H1 (cell line): ENCODE results near the gene THUMPD3. TPM values are rescaled to one million over a fixed set of nuclear protein-coding genes. Genes with fewer than 3 reads are reported as not detected.

Experiments
- CTCF ChIA-PET: fragments of 300-600 bp; sonication (Branson Sonifier 250); formaldehyde crosslinking; loops from one replicate; lab custom pipeline; 2021; ENCODE audit not compliant: partially characterized antibody; lab: Charles Lee
- POLR2A ChIA-PET: fragments of 300-600 bp; sonication (Branson Sonifier 250); formaldehyde crosslinking; loops from one replicate; lab custom pipeline; 2021; ENCODE audit warnings: inconsistent platforms; ENCODE audit not compliant: partially characterized antibody; lab: Charles Lee
- DNase-seq, 2 experiments: peaks; one replicate each; pipeline versions ENCODE4 v3.0.0 to v3.0.0-alpha.2; 2010 to 2022; ENCODE audit warnings: low spot score in 2 of 2, low read depth in 1 of 2, mixed read lengths in 1 of 2
- FAIRE-seq: peaks from 2 replicates; lab custom pipeline; 2011; peaks lifted over from hg19 to GRCh38; lab: Jason Lieb, UNC
- H2AFZ ChIP-seq: 2 replicates; pipeline ENCODE4 v1.8.1; 2012; ENCODE audit warnings: low read length, inconsistent platforms
- H2AK5ac ChIP-seq: 2 replicates; pipeline ENCODE4 v1.6.1; 2013; ENCODE audit warnings: low read depth, low read length
- H2BK120ac ChIP-seq: replicated peaks from 2 replicates; pipeline ENCODE3; 2013; ENCODE audit warnings: low read depth, low read length, inconsistent platforms
- H2BK12ac ChIP-seq: 2 replicates; pipeline ENCODE4 v1.6.1; 2013; ENCODE audit warnings: low read depth, low read length
- H2BK15ac ChIP-seq: 2 replicates; pipeline ENCODE4 v1.6.1; 2013; ENCODE audit warnings: low read length
- H2BK20ac ChIP-seq: 2 replicates; pipeline ENCODE4 v1.6.1; 2013; ENCODE audit warnings: low read length
- H2BK5ac ChIP-seq: 2 replicates; pipeline ENCODE4 v1.6.1; 2013; ENCODE audit warnings: low read depth, low read length
- H3K14ac ChIP-seq: 2 replicates; pipeline ENCODE4 v1.6.1; 2013; ENCODE audit warnings: inconsistent platforms; ENCODE audit not compliant: insufficient read length
- H3K18ac ChIP-seq: 2 replicates; pipeline ENCODE4 v1.6.1; 2013; ENCODE audit warnings: low read length; ENCODE audit errors: extremely low read depth
- H3K23ac ChIP-seq: 2 replicates; pipeline ENCODE4 v1.6.1; 2013; ENCODE audit warnings: inconsistent platforms; ENCODE audit not compliant: insufficient read length
- H3K23me2 ChIP-seq: 2 replicates; pipeline ENCODE4 v1.6.1; 2013; ENCODE audit warnings: low read depth, low read length
- H3K27ac ChIP-seq: 2 replicates; pipeline ENCODE4 v1.6.1; 2011; ENCODE audit warnings: low read depth, low read length, inconsistent platforms
- H3K27me3 ChIP-seq, 4 experiments: replicated peaks in 1 of 4; 1 replicate in 1 of 4; 2 replicates in 3 of 4; pipeline versions ENCODE4 v1.6.1 to v1.8.1; 2011 to 2013; ENCODE audit warnings: low read length in 3 of 4, mild to moderate bottlenecking in 3 of 4, inconsistent platforms in 2 of 4, mixed read lengths in 2 of 4, moderate library complexity in 1 of 4; ENCODE audit not compliant: control insufficient read depth in 3 of 4, insufficient read depth in 3 of 4; ENCODE audit errors: extremely low read depth in 1 of 4
- H3K36me3 ChIP-seq, 4 experiments: 2 replicates each; pipeline versions ENCODE4 v1.6.1 to v1.8.1; 2011 to 2013; ENCODE audit warnings: mild to moderate bottlenecking in 4 of 4, low read length in 3 of 4, moderate library complexity in 2 of 4, control low read depth in 1 of 4, inconsistent platforms in 1 of 4; ENCODE audit not compliant: insufficient read depth in 4 of 4, control insufficient read depth in 2 of 4
- H3K4ac ChIP-seq: replicated peaks from 2 replicates; pipeline ENCODE3; 2013; ENCODE audit warnings: low read length, low read depth, mixed read lengths, inconsistent platforms; ENCODE audit not compliant: insufficient read length
- H3K4me1 ChIP-seq, 4 experiments: replicated peaks in 1 of 4; 1 replicate in 1 of 4; 2 replicates in 3 of 4; pipeline versions ENCODE4 v1.6.1 to v1.8.1; 2011 to 2013; ENCODE audit warnings: low read length in 3 of 4, inconsistent platforms in 2 of 4, mixed read lengths in 1 of 4; ENCODE audit not compliant: insufficient read depth in 4 of 4, control insufficient read depth in 3 of 4
- H3K4me2 ChIP-seq, 2 experiments: 2 replicates each; pipeline versions ENCODE4 v1.6.1 to v1.8.1; 2011 to 2013; ENCODE audit warnings: low read depth in 2 of 2, low read length in 2 of 2, control low read depth in 1 of 2, inconsistent platforms in 1 of 2, mild to moderate bottlenecking in 1 of 2; ENCODE audit not compliant: insufficient read depth in 1 of 2
- H3K4me3 ChIP-seq, 4 experiments: fragments of 200-600, 300-600 bp in 1 of 4; sonication (generic), shearing (Covaris generic), sonication (Bioruptor Twin) in 1 of 4; 2 replicates each; pipeline versions ENCODE4 v1.5.1 to v1.8.1; 2011 to 2016; ENCODE audit warnings: low read length in 4 of 4, low read depth in 3 of 4, control low read depth in 2 of 4, inconsistent platforms in 2 of 4, mild to moderate bottlenecking in 2 of 4, mixed read lengths in 1 of 4, moderate library complexity in 1 of 4; ENCODE audit not compliant: insufficient read depth in 2 of 4; ENCODE audit errors: extremely low read depth in 1 of 4
- H3K56ac ChIP-seq: replicated peaks from 2 replicates; pipeline ENCODE3; 2013; ENCODE audit warnings: low read depth, mild to moderate bottlenecking, mixed read lengths, low read length, inconsistent platforms; ENCODE audit not compliant: insufficient read length
- H3K79me1 ChIP-seq: 2 replicates; pipeline ENCODE4 v1.6.1; 2013; ENCODE audit warnings: low read depth, low read length, control low read depth
- H3K79me2 ChIP-seq, 2 experiments: 2 replicates each; pipeline versions ENCODE4 v1.6.1 to v1.8.1; 2012 to 2013; ENCODE audit warnings: low read length in 2 of 2, mild to moderate bottlenecking in 2 of 2, inconsistent platforms in 1 of 2; ENCODE audit not compliant: insufficient read depth in 2 of 2, control insufficient read depth in 1 of 2
- H3K9ac ChIP-seq, 4 experiments: replicated peaks in 1 of 4; 1 replicate in 1 of 4; 2 replicates in 3 of 4; pipeline versions ENCODE4 v1.6.1 to v1.8.1; 2011 to 2013; ENCODE audit warnings: low read depth in 3 of 4, low read length in 3 of 4, control low read depth in 2 of 4, mild to moderate bottlenecking in 2 of 4, moderate library complexity in 2 of 4, inconsistent platforms in 1 of 4; ENCODE audit errors: extremely low read depth in 1 of 4
- H3K9me3 ChIP-seq, 2 experiments: 2 replicates each; pipeline versions ENCODE4 v1.6.1 to v1.8.1; 2012 to 2013; ENCODE audit warnings: mild to moderate bottlenecking in 2 of 2, moderate library complexity in 2 of 2, control low read depth in 1 of 2, inconsistent platforms in 1 of 2, low read depth in 1 of 2, low read length in 1 of 2, mixed read lengths in 1 of 2; ENCODE audit not compliant: insufficient read depth in 2 of 2
- H4K20me1 ChIP-seq, 2 experiments: replicated peaks in 1 of 2; 2 replicates each; pipeline versions ENCODE3 to v1.8.1; 2011 to 2013; ENCODE audit warnings: inconsistent platforms in 2 of 2, low read length in 2 of 2, mild to moderate bottlenecking in 1 of 2; ENCODE audit not compliant: insufficient read depth in 2 of 2, control insufficient read depth in 1 of 2
- H4K5ac ChIP-seq: 2 replicates; pipeline ENCODE4 v1.6.1; 2013; ENCODE audit warnings: low read length, low read depth, mixed read lengths, inconsistent platforms; ENCODE audit not compliant: insufficient read length
- H4K8ac ChIP-seq: 2 replicates; pipeline ENCODE4 v1.8.0; 2013; ENCODE audit warnings: mild to moderate bottlenecking, moderate library complexity, low read length, inconsistent platforms; ENCODE audit not compliant: insufficient read depth; ENCODE audit errors: extremely low read depth
- H4K91ac ChIP-seq: replicated peaks from 2 replicates; pipeline ENCODE3; 2013; ENCODE audit warnings: low read length, mixed read lengths, inconsistent platforms; ENCODE audit not compliant: insufficient read length
- BACH1 ChIP-seq: IDR thresholded peaks from 2 replicates; pipeline ENCODE4 v1.6.1; 2012; ENCODE audit warnings: low read length, improper control_type of control experiment
- CHD1 ChIP-seq: IDR thresholded peaks from 2 replicates; pipeline ENCODE4 v1.6.1; 2012; ENCODE audit warnings: low read depth, low read length, improper control_type of control experiment
- EP300 ChIP-seq, 2 experiments: IDR thresholded peaks; 1 replicate in 1 of 2; 2 replicates in 1 of 2; pipeline ENCODE4 v1.6.1; 2011 to 2012; ENCODE audit warnings: low read depth in 2 of 2, low read length in 2 of 2, mild to moderate bottlenecking in 2 of 2, borderline replicate concordance in 1 of 2, inconsistent platforms in 1 of 2, moderate library complexity in 1 of 2
- HDAC2 ChIP-seq, 2 experiments: fragments of 300-600 bp in 1 of 2; sonication (generic) in 1 of 2; IDR thresholded peaks; 2 replicates each; pipeline ENCODE4 v1.6.1; 2011 to 2012; ENCODE audit warnings: low read depth in 2 of 2, low read length in 2 of 2, mild to moderate bottlenecking in 2 of 2, moderate library complexity in 2 of 2, borderline replicate concordance in 1 of 2, inconsistent platforms in 1 of 2
- HDAC6 ChIP-seq: IDR thresholded peaks from one replicate; pipeline ENCODE4 v1.7.1; 2012; ENCODE audit warnings: low read depth, mild to moderate bottlenecking, inconsistent platforms, low read length, moderate library complexity
- PHF8 ChIP-seq: fragments of 200-600 bp; sonication (generic); conservative IDR thresholded peaks from 2 replicates; pipeline ENCODE4 v1.7.1; 2012; ENCODE audit warnings: low read depth, mild to moderate bottlenecking, inconsistent platforms, low read length, moderate library complexity
- POLR2A ChIP-seq, 2 experiments: IDR thresholded peaks; 1 replicate in 1 of 2; 2 replicates in 1 of 2; pipeline ENCODE4 v1.6.1; 2011; ENCODE audit warnings: low read depth in 2 of 2, low read length in 2 of 2, mild to moderate bottlenecking in 2 of 2; ENCODE audit errors: control extremely low read depth in 1 of 2
- POLR2AphosphoS5 ChIP-seq: IDR thresholded peaks from 2 replicates; pipeline ENCODE4 v1.6.1; 2011; ENCODE audit warnings: low read depth, low read length
- SAP30 ChIP-seq: fragments of 300-600 bp; sonication (generic); IDR thresholded peaks from 2 replicates; pipeline ENCODE4 v1.7.1; 2012; ENCODE audit warnings: low read length, moderate library complexity, mild to moderate bottlenecking, inconsistent platforms; ENCODE audit not compliant: insufficient read depth, insufficient replicate concordance
- SP1 ChIP-seq: IDR thresholded peaks from 2 replicates; pipeline ENCODE4 v1.6.1; 2011; ENCODE audit warnings: low read depth, low read length
- TAF1 ChIP-seq: IDR thresholded peaks from 2 replicates; pipeline ENCODE4 v1.6.1; 2011; ENCODE audit warnings: mild to moderate bottlenecking, low read depth, low read length
- TAF7 ChIP-seq: optimal IDR thresholded peaks from 2 replicates; pipeline ENCODE3; 2011; ENCODE audit warnings: low read depth, mild to moderate bottlenecking, inconsistent platforms, low read length, moderate library complexity, borderline replicate concordance
- TBP ChIP-seq: IDR thresholded peaks from 2 replicates; pipeline ENCODE4 v1.6.1; 2011; ENCODE audit warnings: low read depth, low read length, improper control_type of control experiment
- YY1 ChIP-seq: IDR thresholded peaks from 2 replicates; pipeline ENCODE4 v1.6.1; 2011; ENCODE audit warnings: low read depth, mild to moderate bottlenecking, low read length
- WGBS, 2 experiments: shearing (Covaris generic) in 1 of 2; methylation state at CpG; one replicate each; pipeline versions ENCODE4 v1.1.6 to v1.1.7; 2013 to 2015; ENCODE audit warnings: low lambda C conversion rate in 2 of 2, mixed read lengths in 2 of 2, inconsistent platforms in 1 of 2, low coverage in 1 of 2, missing lambda C conversion rate in 1 of 2; ENCODE audit not compliant: insufficient replicate concordance in 2 of 2, insufficient coverage in 1 of 2, insufficient read length in 1 of 2; ENCODE audit errors: extremely low coverage in 1 of 2, missing lambda C conversion rate in 1 of 2; 5-methylcytosine and 5-hydroxymethylcytosine counted together
- polyA plus RNA-seq, 7 experiments: library from polyadenylated mRNA; depleted of rRNA in 3 of 7; stranded (reverse) in 5 of 7; unstranded in 2 of 7; fragments of >200 nt in 5 of 7; fragments of 200-250 nt in 2 of 7; gene quantifications; 1 replicate in 5 of 7; 2 replicates in 1 of 7; 4 replicates in 1 of 7; pipeline versions ENCODE4 v1.2.1 to v1.2.3, GENCODE V29; 2011 to 2013; ENCODE audit warnings: missing spikeins in 2 of 7, mixed read lengths in 2 of 7
- total RNA-seq: library from RNA; stranded (reverse); fragmentation: NEBNext Ultra II Directional; extraction: Animal tissue kit (Norgen Biotek cat#: 25700); gene quantifications from 2 replicates; pipeline ENCODE4 v1.2.1, GENCODE V29; 2021

THUMPD3 gene
- total and polyA plus RNA-seq, 2 of the 8 experiments (the other 6 are each of a cell fraction or from before 2014, with no cell fraction given), result 26.7 to 68.9 TPM

DNA sequence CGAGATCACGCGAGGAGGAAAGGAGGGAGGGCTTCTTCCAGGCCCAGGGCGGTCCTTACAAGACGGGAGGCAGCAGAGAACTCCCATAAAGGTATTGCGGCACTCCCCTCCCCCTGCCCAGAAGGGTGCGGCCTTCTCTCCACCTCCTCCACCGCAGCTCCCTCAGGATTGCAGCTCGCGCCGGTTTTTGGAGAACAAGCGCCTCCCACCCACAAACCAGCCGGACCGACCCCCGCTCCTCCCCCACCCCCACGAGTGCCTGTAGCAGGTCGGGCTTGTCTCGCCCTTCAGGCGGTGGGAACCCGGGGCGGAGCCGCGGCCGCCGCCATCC lies 33.4 kb downstream of the THUMPD3 start:
- Histone ChIP-seq H3K79me1 (no peaks in the 10 kb centered on the region), H2BK15ac (no peak overlapping the region), H3K36me3 (peaks cover 7 to 39% (median 25%) of the 10 kb centered on the region in 4 experiments; a peak in 7 of 8 replicates), H2BK120ac (no peak overlapping the region), H3K14ac (no peak overlapping the region), H4K20me1 (peaks cover 16 to 28% of the 10 kb centered on the region in 2 experiments), H2AK5ac (no peak overlapping the region), H3K9ac (peak overlapping the region; percentile 89 to 96 (median 93)), H3K4me2 (peak overlapping the region; percentile 81 to 89), H2BK12ac (no peak overlapping the region), H2AFZ (no peak overlapping the region), H2BK20ac (no peak overlapping the region), H3K4ac (no peak overlapping the region), H3K23ac (no peak overlapping the region), H3K27me3 (no peaks in the 10 kb centered on the region), H4K8ac (peak overlapping the region; percentile 94; the same call in 1 of the 2 replicates), H3K4me3 (peak overlapping the region; percentile 80 to 93 (median 87)), H3K4me1 (peaks cover 5 to 20% (median 11%) of the 10 kb centered on the region in 4 experiments; a peak in 6 of 7 replicates), H4K5ac (peak overlapping the region; percentile 14), H2BK5ac (peak overlapping the region; percentile 57), H3K27ac (peak overlapping the region; percentile 89), H4K91ac (no peak overlapping the region), H3K18ac (peak overlapping the region; percentile 1), H3K56ac (peak overlapping the region; percentile 27), H3K23me2 (peaks cover 16% of the 10 kb centered on the region), H3K79me2 (peaks cover 74 to 86% of the 10 kb centered on the region in 2 experiments), H3K9me3 (no peaks in the 10 kb centered on the region)
- 0% methylated on average over 16 of the region's 25 CpGs; no CpG with 5 or more reads in 1 of the 2 experiments for WGBS, 2 experiments
- peak in 1 of 2 experiments; percentile 85 for DNase-seq
- CTCF ChIA-PET, result interaction anchor here (0.7 to 4.7 kb wide), 3 partner anchors 9 to 40 kb away, joined by 3 to 43 read pairs (median 3); no protein-coding TSS in a partner anchor
- no peak for TF ChIP-seq EP300 (IDR thresholded peaks at IDR 0.05; ENCODE audit: borderline replicate concordance in 1 of 2, low read depth in 2 of 2, low read length in 2 of 2)
- TF ChIP-seq POLR2AphosphoS5, result peak; percentile 88
- peak; percentile 78 for TF ChIP-seq TAF1
- TF ChIP-seq HDAC6, result no peak
- peak; percentile 81 for TF ChIP-seq PHF8
- peak; percentile 45 for TF ChIP-seq TBP
- TF ChIP-seq TAF7, result peak; percentile 49
- peak; percentile 20 for TF ChIP-seq SAP30
- peak; percentile 53; the same call in 1 of the 2 replicates for TF ChIP-seq YY1
- no peak for TF ChIP-seq HDAC2 (IDR thresholded peaks at IDR 0.05; ENCODE audit: borderline replicate concordance in 1 of 2, low read depth in 2 of 2, low read length in 2 of 2)
- peak in 1 of 2 experiments; percentile 91; a peak in 1 of 3 replicates for TF ChIP-seq POLR2A (IDR thresholded peaks at IDR 0.05; ENCODE audit: control extremely low read depth in 1 of 2, low read depth in 2 of 2, low read length in 2 of 2)
- TF ChIP-seq CHD1, result no peak
- TF ChIP-seq SP1, result 0 out of 2 replicates have a peak, but pooled peaks have one; percentile 28
- TF ChIP-seq BACH1, result peak; percentile 69; the same call in 1 of the 2 replicates
- POLR2A ChIA-PET, result interaction anchor here (0.5 to 10.0 kb wide), 47 partner anchors 7 to 397 kb away, joined by 3 to 300 read pairs (median 6); partner anchors contain the start of genes ARPC4, BRPF1, MTMR14 and THUMPD3
- FAIRE-seq, result no peak
